Measurements from ENCODE around the gene STK33.

Gene STK33

GRCh38 chr11:8533332-8533731, 60.7 kb downstream of the STK33 start:
- no peak overlapping the region for H3K4me3 ChIP-seq (ENCODE audit: low read depth, low read length)
- TF ChIP-seq, protein P1, sequence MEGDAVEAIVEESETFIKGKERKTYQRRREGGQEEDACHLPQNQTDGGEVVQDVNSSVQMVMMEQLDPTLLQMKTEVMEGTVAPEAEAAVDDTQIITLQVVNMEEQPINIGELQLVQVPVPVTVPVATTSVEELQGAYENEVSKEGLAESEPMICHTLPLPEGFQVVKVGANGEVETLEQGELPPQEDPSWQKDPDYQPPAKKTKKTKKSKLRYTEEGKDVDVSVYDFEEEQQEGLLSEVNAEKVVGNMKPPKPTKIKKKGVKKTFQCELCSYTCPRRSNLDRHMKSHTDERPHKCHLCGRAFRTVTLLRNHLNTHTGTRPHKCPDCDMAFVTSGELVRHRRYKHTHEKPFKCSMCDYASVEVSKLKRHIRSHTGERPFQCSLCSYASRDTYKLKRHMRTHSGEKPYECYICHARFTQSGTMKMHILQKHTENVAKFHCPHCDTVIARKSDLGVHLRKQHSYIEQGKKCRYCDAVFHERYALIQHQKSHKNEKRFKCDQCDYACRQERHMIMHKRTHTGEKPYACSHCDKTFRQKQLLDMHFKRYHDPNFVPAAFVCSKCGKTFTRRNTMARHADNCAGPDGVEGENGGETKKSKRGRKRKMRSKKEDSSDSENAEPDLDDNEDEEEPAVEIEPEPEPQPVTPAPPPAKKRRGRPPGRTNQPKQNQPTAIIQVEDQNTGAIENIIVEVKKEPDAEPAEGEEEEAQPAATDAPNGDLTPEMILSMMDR (IDR thresholded peaks at IDR 0.05; ENCODE audit: control insufficient read depth, extremely low read depth, insufficient read depth) = 0 out of 2 replicates have a peak, but pooled peaks have one; percentile 12
- DNase-seq (ENCODE audit: low read depth) = no peak

GRCh38 chr11:8532475-8532874, 61.6 kb downstream of the STK33 start:
- TF ChIP-seq, protein P1 (IDR thresholded peaks at IDR 0.05; ENCODE audit: control insufficient read depth, extremely low read depth, insufficient read depth) = no peak

GRCh38 chr11:8531982-8532381, 62.0 kb downstream of the STK33 start:
- TF ChIP-seq, protein P1 (IDR thresholded peaks at IDR 0.05; ENCODE audit: control insufficient read depth, extremely low read depth, insufficient read depth) = no peak
- H3K4me3 ChIP-seq (ENCODE audit: low read depth, low read length) = no peak overlapping the region

More at GRCh38 chr11:8532475-8532874, 61.6 kb downstream of the STK33 start:
- no peak overlapping the region for H3K4me3 ChIP-seq (ENCODE audit: low read depth, low read length)
- DNase-seq (ENCODE audit: low read depth) = no peak

GRCh38 chr11:8531312-8531711, 62.7 kb downstream of the STK33 start:
- H3K4me3 ChIP-seq (ENCODE audit: low read depth, low read length) = no peak overlapping the region
- DNase-seq (ENCODE audit: low read depth) = no peak
- TF ChIP-seq, protein P1 (IDR thresholded peaks at IDR 0.05; ENCODE audit: control insufficient read depth, extremely low read depth, insufficient read depth) = no peak

More at GRCh38 chr11:8531982-8532381, 62.0 kb downstream of the STK33 start:
- no peak for DNase-seq (ENCODE audit: low read depth)

DNA sequence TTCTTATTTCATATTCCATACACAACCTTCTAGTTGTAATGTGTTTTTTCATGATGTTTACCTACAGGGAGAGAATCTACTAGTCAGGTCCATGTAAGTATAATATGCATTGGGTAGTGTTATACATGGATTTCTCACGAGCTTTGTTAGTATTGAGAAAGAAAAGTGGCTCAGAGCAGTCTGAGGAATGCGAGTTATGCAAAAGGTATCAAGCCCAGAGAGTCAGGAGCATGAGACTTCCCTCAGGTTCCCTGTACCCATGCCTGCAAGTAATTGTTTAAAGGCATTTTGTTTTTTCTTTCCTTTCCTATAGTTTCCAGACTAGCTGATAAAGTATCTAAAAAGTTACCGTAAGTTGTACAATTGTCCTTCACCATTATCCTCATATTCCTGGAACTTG, 66.1 kb downstream of the STK33 start:
- TF ChIP-seq, protein P1 (IDR thresholded peaks at IDR 0.05; ENCODE audit: control insufficient read depth, extremely low read depth, insufficient read depth) = no peak
- no peak for DNase-seq (ENCODE audit: low read depth)
- no peak overlapping the region for H3K4me3 ChIP-seq (ENCODE audit: low read depth, low read length)

GRCh38 chr11:8523396-8523795, 70.6 kb downstream of the STK33 start:
- TF ChIP-seq, protein P1 (IDR thresholded peaks at IDR 0.05; ENCODE audit: control insufficient read depth, extremely low read depth, insufficient read depth) = no peak
- DNase-seq (ENCODE audit: low read depth) = no peak
- H3K4me3 ChIP-seq (ENCODE audit: low read depth, low read length) = no peak overlapping the region

DNA sequence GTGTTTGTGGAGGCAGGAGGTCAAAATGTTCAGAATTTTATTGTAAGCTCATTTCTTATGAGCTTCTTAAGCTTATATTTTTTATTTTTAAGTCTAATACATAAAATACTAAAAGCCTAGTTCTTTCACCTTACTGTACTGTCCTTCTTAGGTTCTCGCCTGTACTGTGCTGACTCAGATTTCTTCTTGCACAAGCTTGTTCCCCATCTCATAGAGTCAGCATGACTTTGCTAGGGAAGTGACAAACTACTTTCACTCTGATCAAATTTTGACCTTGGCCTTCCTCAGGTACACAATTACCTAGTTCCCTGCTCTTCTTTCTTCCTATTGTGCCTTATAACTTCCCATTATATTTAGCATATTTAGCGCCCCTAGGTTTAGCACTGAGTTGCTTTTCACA, 81.5 kb downstream of the STK33 start:
- TF ChIP-seq, protein P1 (IDR thresholded peaks at IDR 0.05; ENCODE audit: control insufficient read depth, extremely low read depth, insufficient read depth) = no peak
- no peak for DNase-seq (ENCODE audit: low read depth)

More for the DNA sequence above, 81.5 kb downstream of the STK33 start:
- H3K4me3 ChIP-seq (ENCODE audit: low read depth, low read length) = no peak overlapping the region

Data from LNCaP clone FGC (cell line).